Measurements from ENCODE around the gene SYTL3.

SYTL3 gene

DNA sequence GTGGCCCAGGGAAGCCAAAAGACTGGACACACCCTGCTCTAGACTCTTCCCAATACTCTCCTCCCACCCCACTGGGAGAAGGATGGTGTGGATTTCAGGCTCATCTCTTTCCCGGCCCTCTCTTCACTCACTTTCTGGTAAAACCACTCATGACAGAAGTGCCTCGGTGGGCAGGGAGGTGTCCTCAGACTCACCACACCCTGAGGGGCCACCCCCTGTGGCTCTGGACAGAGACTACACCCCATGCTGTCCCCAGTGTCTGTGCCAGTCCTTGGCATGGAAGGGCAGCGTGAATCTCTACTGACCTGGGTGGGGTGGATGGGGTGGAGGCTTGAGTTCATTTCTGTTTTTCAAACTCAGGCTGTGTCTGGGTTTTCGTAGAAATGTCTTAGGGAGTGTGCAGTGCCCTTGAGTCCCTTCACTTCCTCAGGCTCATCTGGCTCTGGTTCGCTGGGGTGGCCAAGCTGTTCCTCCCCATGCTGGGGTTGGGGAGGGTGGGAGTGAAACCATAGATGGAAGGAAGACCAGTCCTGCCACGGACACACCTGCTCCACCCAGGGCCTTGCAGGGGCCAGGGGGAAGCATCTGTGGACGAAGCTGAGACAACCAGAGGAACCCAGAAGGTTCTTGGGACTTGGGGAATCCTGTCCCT is 110.2 kb downstream of the SYTL3 start:
- no peak overlapping the region for H3K9ac ChIP-seq (ENCODE audit: low read length)
- peaks cover 18% of the 10 kb centered on the region for H3K4me1 ChIP-seq (ENCODE audit: insufficient read depth, low read length, severe bottlenecking)
- H3K4me3 ChIP-seq (ENCODE audit: low read depth, low read length, poor library complexity, severe bottlenecking) = no peak overlapping the region
- no peaks in the 10 kb centered on the region for H3K9me3 ChIP-seq (ENCODE audit: low read length)
- no peak for TF ChIP-seq CTCF (IDR thresholded peaks at IDR 0.05; ENCODE audit: low read length)
- no peak overlapping the region for H2AFZ ChIP-seq (ENCODE audit: low read length)
- H3K79me2 ChIP-seq (ENCODE audit: insufficient read depth, low read length) = no peaks in the 10 kb centered on the region
- no peaks in the 10 kb centered on the region for H3K9me2 ChIP-seq (ENCODE audit: low read depth, low read length)
- H3K27me3 ChIP-seq (ENCODE audit: insufficient read depth, low read length) = no peaks in the 10 kb centered on the region
- H3K36me3 ChIP-seq (ENCODE audit: insufficient read depth, low read length) = peaks cover 12% of the 10 kb centered on the region
- peaks cover 5% of the 10 kb centered on the region; the same call in 1 of the 2 replicates for H3F3A ChIP-seq (ENCODE audit: insufficient read depth, low read length)
- no peak overlapping the region for H3K27ac ChIP-seq (ENCODE audit: low read depth, low read length, poor library complexity, severe bottlenecking)
- no peaks in the 10 kb centered on the region for H4K20me1 ChIP-seq (ENCODE audit: insufficient read depth, low read length)
- no peak overlapping the region for H3K4me2 ChIP-seq (ENCODE audit: low read length)

- H3K9me3 ChIP-seq (ENCODE audit: low read length) = no peaks in the 10 kb centered on the region
- no peaks in the 10 kb centered on the region for H3K9me2 ChIP-seq (ENCODE audit: low read depth, low read length)
- no peaks in the 10 kb centered on the region for H4K20me1 ChIP-seq (ENCODE audit: insufficient read depth, low read length)
- no peaks in the 10 kb centered on the region for H3K27me3 ChIP-seq (ENCODE audit: insufficient read depth, low read length)
- peaks cover 18% of the 10 kb centered on the region for H3K36me3 ChIP-seq (ENCODE audit: insufficient read depth, low read length)
- no peak overlapping the region for H3K4me2 ChIP-seq (ENCODE audit: low read length)
- H3K4me3 ChIP-seq (ENCODE audit: low read depth, low read length, poor library complexity, severe bottlenecking) = no peak overlapping the region
- no peaks in the 10 kb centered on the region for H3K79me2 ChIP-seq (ENCODE audit: insufficient read depth, low read length)
- H2AFZ ChIP-seq (ENCODE audit: low read length) = no peak overlapping the region
- H3K4me1 ChIP-seq (ENCODE audit: insufficient read depth, low read length, severe bottlenecking) = peaks cover 18% of the 10 kb centered on the region
- peaks cover 5% of the 10 kb centered on the region; the same call in 1 of the 2 replicates for H3F3A ChIP-seq (ENCODE audit: insufficient read depth, low read length)
- TF ChIP-seq CTCF (IDR thresholded peaks at IDR 0.05; ENCODE audit: low read length) = no peak
- no peak for TF ChIP-seq EZH2 (IDR thresholded peaks at IDR 0.05; ENCODE audit: borderline replicate concordance, low read length)
- H3K27ac ChIP-seq (ENCODE audit: low read depth, low read length, poor library complexity, severe bottlenecking) = no peak overlapping the region
- no peak overlapping the region for H3K9ac ChIP-seq (ENCODE audit: low read length)
These were observed 110.9 kb downstream of the SYTL3 start for GRCh38 chr6:158760618-158761250.

- no peak overlapping the region for H3K4me2 ChIP-seq (ENCODE audit: low read length)
- TF ChIP-seq CTCF (IDR thresholded peaks at IDR 0.05; ENCODE audit: low read length) = no peak
- TF ChIP-seq EZH2 (IDR thresholded peaks at IDR 0.05; ENCODE audit: borderline replicate concordance, low read length) = no peak
These were observed 111.9 kb downstream of the SYTL3 start for GRCh38 chr6:158761746-158762145.

More at GRCh38 chr6:158761746-158762145, 111.9 kb downstream of the SYTL3 start:
- H3K27me3 ChIP-seq (ENCODE audit: insufficient read depth, low read length) = no peaks in the 10 kb centered on the region
- no peak overlapping the region for H3K9ac ChIP-seq (ENCODE audit: low read length)
- no peaks in the 10 kb centered on the region for H3K9me3 ChIP-seq (ENCODE audit: low read length)
- H3K36me3 ChIP-seq (ENCODE audit: insufficient read depth, low read length) = peaks cover 28% of the 10 kb centered on the region
- H3F3A ChIP-seq (ENCODE audit: insufficient read depth, low read length) = peaks cover 11% of the 10 kb centered on the region; the same call in 1 of the 2 replicates
- no peaks in the 10 kb centered on the region for H3K9me2 ChIP-seq (ENCODE audit: low read depth, low read length)
- no peak overlapping the region for H2AFZ ChIP-seq (ENCODE audit: low read length)
- no peaks in the 10 kb centered on the region for H3K79me2 ChIP-seq (ENCODE audit: insufficient read depth, low read length)
- H4K20me1 ChIP-seq (ENCODE audit: insufficient read depth, low read length) = no peaks in the 10 kb centered on the region
- no peak overlapping the region for H3K4me3 ChIP-seq (ENCODE audit: low read depth, low read length, poor library complexity, severe bottlenecking)
- no peak overlapping the region for H3K27ac ChIP-seq (ENCODE audit: low read depth, low read length, poor library complexity, severe bottlenecking)
- H3K4me1 ChIP-seq (ENCODE audit: insufficient read depth, low read length, severe bottlenecking) = peaks cover 18% of the 10 kb centered on the region
